H1 (cell line): ENCODE measurements around the gene ARHGEF28. TPM values are rescaled to one million over a fixed set of nuclear protein-coding genes. Genes with fewer than 3 reads are reported as not detected.

ENCODE experiments used
- TCF12 ChIP-seq: IDR thresholded peaks from 2 replicates; pipeline ENCODE4 v1.6.1; 2011; ENCODE audit warnings: low read depth, mild to moderate bottlenecking, low read length
- polyA plus RNA-seq, 7 experiments: library from polyadenylated mRNA; depleted of rRNA in 3 of 7; stranded (reverse) in 5 of 7; unstranded in 2 of 7; fragments of >200 nt in 5 of 7; fragments of 200-250 nt in 2 of 7; gene quantifications; 1 replicate in 5 of 7; 2 replicates in 1 of 7; 4 replicates in 1 of 7; pipeline versions ENCODE4 v1.2.1 to v1.2.3, GENCODE V29; 2011 to 2013; ENCODE audit warnings: missing spikeins in 2 of 7, mixed read lengths in 2 of 7
- total RNA-seq: library from RNA; stranded (reverse); fragmentation: NEBNext Ultra II Directional; extraction: Animal tissue kit (Norgen Biotek cat#: 25700); gene quantifications from 2 replicates; pipeline ENCODE4 v1.2.1, GENCODE V29; 2021

The ARHGEF28 gene
- total and polyA plus RNA-seq, 2 of the 8 experiments (the other 6 are each of a cell fraction or from before 2014, with no cell fraction given), result 0.33 to 1.0 TPM

- no peak for TF ChIP-seq TCF12
Observed at GRCh38 chr5:73670731-73671130, 44.7 kb downstream of the ARHGEF28 start (continued).
